Measurements from ENCODE around the gene A4GALT. TPM values are rescaled to one million over a fixed set of nuclear protein-coding genes. Genes with fewer than 3 reads are reported as not detected.

A4GALT gene, protein sequence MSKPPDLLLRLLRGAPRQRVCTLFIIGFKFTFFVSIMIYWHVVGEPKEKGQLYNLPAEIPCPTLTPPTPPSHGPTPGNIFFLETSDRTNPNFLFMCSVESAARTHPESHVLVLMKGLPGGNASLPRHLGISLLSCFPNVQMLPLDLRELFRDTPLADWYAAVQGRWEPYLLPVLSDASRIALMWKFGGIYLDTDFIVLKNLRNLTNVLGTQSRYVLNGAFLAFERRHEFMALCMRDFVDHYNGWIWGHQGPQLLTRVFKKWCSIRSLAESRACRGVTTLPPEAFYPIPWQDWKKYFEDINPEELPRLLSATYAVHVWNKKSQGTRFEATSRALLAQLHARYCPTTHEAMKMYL
- not detected in 2 replicates for total RNA-seq (2014; rRNA removed; shearing (Covaris generic); ENCODE audit: low replicate concordance)

GRCh38 chr22:42720263-42721044, at the start of gene A4GALT:
A4GALT (minus strand) TSS chr22:42720870; CDS start chr22:42693951, 26,919 bp downstream.
- no peaks in the 10 kb centered on the region for H3K27me3 ChIP-seq (ENCODE audit: low read length)
- no peak within 1 kb of the TSS for H2AFZ ChIP-seq (ENCODE audit: low read length)

GRCh38 chr22:42770448-42770726, 49.7 kb upstream of the A4GALT start:
- Histone ChIP-seq H3K36me3 (ENCODE audit: insufficient read depth, low read length) (no peaks in the 10 kb centered on the region), H3K27me3 (ENCODE audit: low read length) (no peaks in the 10 kb centered on the region), H3K9me2 (replicated peaks; ENCODE audit: insufficient read depth, low read length) (no peaks in the 10 kb centered on the region), H3K4me3 (ENCODE audit: low read length) (no peak overlapping the region), H3K79me2 (ENCODE audit: low read length) (no peaks in the 10 kb centered on the region), H3K4me2 (ENCODE audit: low read depth, low read length, poor library complexity, severe bottlenecking) (no peak overlapping the region), H3K9ac (ENCODE audit: low read length) (no peak overlapping the region), H4K20me1 (ENCODE audit: insufficient read depth, low read depth, low read length) (0 out of 2 replicates have a peak, but pooled peaks cover 5% of the 10 kb centered on the region), H3K4me1 (ENCODE audit: low read length) (peaks cover 11% of the 10 kb centered on the region), H3K9me3 (ENCODE audit: low read length) (no peaks in the 10 kb centered on the region), H3K27ac (ENCODE audit: low read length) (no peak overlapping the region), H2AFZ (ENCODE audit: low read length) (no peak overlapping the region)
- peak; percentile 34 for DNase-seq

More at GRCh38 chr22:42720263-42721044, at the start of gene A4GALT:
- H3K9ac ChIP-seq (ENCODE audit: low read length) = no peak within 1 kb of the TSS
- no peaks in the 10 kb centered on the region for H4K20me1 ChIP-seq (ENCODE audit: insufficient read depth, low read depth, low read length)
- no peak within 1 kb of the TSS for H3K4me2 ChIP-seq (ENCODE audit: low read depth, low read length, poor library complexity, severe bottlenecking)
- no peaks in the 10 kb centered on the region for H3K79me2 ChIP-seq (ENCODE audit: low read length)
- peaks cover 23% of the 10 kb centered on the region for H3K4me1 ChIP-seq (ENCODE audit: low read length)
- no peaks in the 10 kb centered on the region for H3K9me3 ChIP-seq (ENCODE audit: low read length)
- H3K9me2 ChIP-seq (replicated peaks; ENCODE audit: insufficient read depth, low read length) = no peaks in the 10 kb centered on the region
- H3K4me3 ChIP-seq (ENCODE audit: low read length) = no peak within 1 kb of the TSS
- H3K27ac ChIP-seq (ENCODE audit: low read length) = no peak within 1 kb of the TSS
- no peak for DNase-seq
- no peaks in the 10 kb centered on the region for H3K36me3 ChIP-seq (ENCODE audit: insufficient read depth, low read length)

DNA sequence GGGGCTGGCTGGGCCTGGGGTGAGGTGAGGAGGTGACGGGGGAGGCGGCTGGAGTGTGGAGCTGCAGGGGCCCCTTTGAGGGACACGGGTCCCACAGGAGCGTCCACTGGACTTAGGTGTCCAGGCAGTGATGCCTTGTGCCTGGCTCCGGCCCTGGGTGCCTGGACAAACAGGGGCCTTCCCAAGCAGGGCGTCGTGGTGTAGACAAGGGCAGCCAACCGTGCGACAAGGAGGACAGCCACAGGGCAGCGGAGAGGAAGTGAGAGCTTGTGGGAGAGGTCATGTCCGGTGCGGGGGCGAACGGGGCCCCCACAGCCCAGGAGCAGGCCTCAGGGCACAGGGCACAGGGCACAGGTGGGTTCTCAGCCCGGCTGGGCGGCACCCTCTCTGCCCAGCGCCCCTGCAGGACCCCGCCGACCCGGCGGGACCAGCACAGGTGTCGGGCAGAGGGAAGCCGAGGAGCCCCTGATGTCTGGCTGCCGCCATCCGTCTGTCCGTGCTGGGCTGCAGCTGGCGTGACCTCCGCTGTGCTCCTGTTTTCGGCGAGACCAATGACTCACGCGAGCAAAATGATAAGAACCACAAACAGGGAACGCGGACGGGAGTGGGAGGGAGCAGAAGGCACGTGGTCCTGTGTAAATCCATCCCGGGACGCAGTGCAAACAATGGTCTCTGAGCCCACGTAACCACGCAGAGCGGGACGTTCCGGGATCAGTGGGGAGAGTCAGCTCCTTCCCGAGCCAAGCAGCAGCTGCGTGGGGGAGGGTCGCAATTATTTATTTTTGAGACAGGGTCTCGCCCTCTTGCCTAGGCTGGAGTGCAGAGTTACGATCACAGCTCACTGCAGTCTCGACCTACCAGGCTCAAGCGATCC, 49.1 kb upstream of the A4GALT start:
- no peak overlapping the region for H3K4me2 ChIP-seq (ENCODE audit: low read depth, low read length, poor library complexity, severe bottlenecking)
- H3K4me3 ChIP-seq (ENCODE audit: low read length) = no peak overlapping the region
- no peak overlapping the region for H3K27ac ChIP-seq (ENCODE audit: low read length)

GRCh38 chr22:42769238-42769573, 48.5 kb upstream of the A4GALT start:
- no peak overlapping the region for H3K27ac ChIP-seq (ENCODE audit: low read length)
- H3K4me1 ChIP-seq (ENCODE audit: low read length) = peaks cover 11% of the 10 kb centered on the region
- 0 out of 2 replicates have a peak, but pooled peaks cover 5% of the 10 kb centered on the region for H4K20me1 ChIP-seq (ENCODE audit: insufficient read depth, low read depth, low read length)
- no peaks in the 10 kb centered on the region for H3K36me3 ChIP-seq (ENCODE audit: insufficient read depth, low read length)
- H3K4me3 ChIP-seq (ENCODE audit: low read length) = no peak overlapping the region
- no peak overlapping the region for H3K4me2 ChIP-seq (ENCODE audit: low read depth, low read length, poor library complexity, severe bottlenecking)
- no peaks in the 10 kb centered on the region for H3K9me3 ChIP-seq (ENCODE audit: low read length)
- no peak overlapping the region for H3K9ac ChIP-seq (ENCODE audit: low read length)
- no peak for DNase-seq
- no peaks in the 10 kb centered on the region for H3K9me2 ChIP-seq (replicated peaks; ENCODE audit: insufficient read depth, low read length)
- H3K27me3 ChIP-seq (ENCODE audit: low read length) = no peaks in the 10 kb centered on the region
- H2AFZ ChIP-seq (ENCODE audit: low read length) = no peak overlapping the region
- H3K79me2 ChIP-seq (ENCODE audit: low read length) = no peaks in the 10 kb centered on the region

More for the DNA sequence above, 49.1 kb upstream of the A4GALT start:
- 0 out of 2 replicates have a peak, but pooled peaks cover 5% of the 10 kb centered on the region for H4K20me1 ChIP-seq (ENCODE audit: insufficient read depth, low read depth, low read length)
- no peak overlapping the region for H2AFZ ChIP-seq (ENCODE audit: low read length)
- peak; percentile 46 for DNase-seq
- no peaks in the 10 kb centered on the region for H3K79me2 ChIP-seq (ENCODE audit: low read length)
- H3K9me3 ChIP-seq (ENCODE audit: low read length) = no peaks in the 10 kb centered on the region
- no peaks in the 10 kb centered on the region for H3K27me3 ChIP-seq (ENCODE audit: low read length)
- no peaks in the 10 kb centered on the region for H3K36me3 ChIP-seq (ENCODE audit: insufficient read depth, low read length)
- no peaks in the 10 kb centered on the region for H3K9me2 ChIP-seq (replicated peaks; ENCODE audit: insufficient read depth, low read length)
- no peak overlapping the region for H3K9ac ChIP-seq (ENCODE audit: low read length)
- peaks cover 11% of the 10 kb centered on the region for H3K4me1 ChIP-seq (ENCODE audit: low read length)

DNA sequence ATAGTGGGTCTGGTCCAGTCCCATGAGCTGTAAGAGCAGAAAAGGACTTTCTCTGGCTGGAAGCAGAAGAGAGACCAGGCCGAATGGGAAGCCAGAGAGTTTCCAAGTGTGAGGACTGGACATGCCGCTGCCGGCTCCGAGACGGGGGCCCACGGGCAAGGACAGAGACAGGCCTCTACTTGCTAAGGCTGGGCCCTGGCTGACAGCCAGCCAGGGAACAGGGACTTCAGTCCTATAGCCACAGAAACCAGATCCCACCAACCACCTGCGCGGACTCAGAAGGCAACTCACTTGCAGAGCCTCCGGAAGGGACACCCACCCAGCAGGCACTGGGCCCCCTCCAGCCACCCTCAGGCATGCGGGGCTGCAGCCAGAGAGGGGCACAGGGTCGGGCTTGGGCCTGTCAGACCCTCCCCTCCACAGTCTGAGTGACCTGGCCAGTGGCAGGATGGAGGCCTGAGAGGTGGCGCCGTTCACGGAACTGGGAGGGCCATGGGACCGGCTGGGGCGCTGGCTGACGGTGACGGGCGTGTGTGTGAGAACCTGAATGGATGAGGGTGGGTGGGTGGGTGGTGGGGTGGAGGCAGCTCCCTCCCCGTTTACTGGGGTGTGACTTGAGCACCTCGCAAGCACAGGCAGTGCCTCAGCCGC, 47.8 kb upstream of the A4GALT start:
- Histone ChIP-seq H3K9ac (ENCODE audit: low read length) (no peak overlapping the region), H3K27me3 (ENCODE audit: low read length) (no peaks in the 10 kb centered on the region), H3K9me3 (ENCODE audit: low read length) (no peaks in the 10 kb centered on the region), H3K79me2 (ENCODE audit: low read length) (no peaks in the 10 kb centered on the region), H3K4me2 (ENCODE audit: low read depth, low read length, poor library complexity, severe bottlenecking) (no peak overlapping the region), H3K36me3 (ENCODE audit: insufficient read depth, low read length) (no peaks in the 10 kb centered on the region), H3K4me1 (ENCODE audit: low read length) (peaks cover 11% of the 10 kb centered on the region), H3K27ac (ENCODE audit: low read length) (no peak overlapping the region), H2AFZ (ENCODE audit: low read length) (no peak overlapping the region), H3K9me2 (replicated peaks; ENCODE audit: insufficient read depth, low read length) (no peaks in the 10 kb centered on the region), H3K4me3 (ENCODE audit: low read length) (no peak overlapping the region), H4K20me1 (ENCODE audit: insufficient read depth, low read depth, low read length) (0 out of 2 replicates have a peak, but pooled peaks cover 5% of the 10 kb centered on the region)
- no peak for DNase-seq

DNA sequence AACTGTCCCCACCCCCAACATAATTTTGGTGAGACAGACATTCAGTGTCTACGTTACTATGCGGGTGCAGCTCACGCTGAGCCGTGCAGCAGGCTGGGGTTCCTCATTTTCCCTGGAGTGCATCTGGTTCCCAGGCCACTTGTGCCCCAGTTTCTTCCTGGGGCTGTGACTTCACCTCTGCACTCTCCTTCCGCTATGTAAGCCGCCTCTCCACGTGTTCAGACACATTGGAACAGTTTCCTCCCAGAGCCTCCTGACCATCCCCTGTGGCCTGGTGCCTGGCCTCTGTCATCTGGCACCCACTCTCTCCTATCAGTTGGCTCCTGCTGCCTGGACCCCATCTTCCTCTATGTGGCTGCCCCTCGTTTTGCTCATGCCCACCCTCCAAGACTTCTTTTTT, 46.2 kb upstream of the A4GALT start:
- Histone ChIP-seq H4K20me1 (ENCODE audit: insufficient read depth, low read depth, low read length) (0 out of 2 replicates have a peak, but pooled peaks cover 5% of the 10 kb centered on the region), H3K27ac (ENCODE audit: low read length) (no peak overlapping the region), H3K36me3 (ENCODE audit: insufficient read depth, low read length) (no peaks in the 10 kb centered on the region), H3K4me1 (ENCODE audit: low read length) (peaks cover 11% of the 10 kb centered on the region), H3K9me3 (ENCODE audit: low read length) (no peaks in the 10 kb centered on the region), H3K4me3 (ENCODE audit: low read length) (no peak overlapping the region), H2AFZ (ENCODE audit: low read length) (no peak overlapping the region), H3K9ac (ENCODE audit: low read length) (no peak overlapping the region), H3K79me2 (ENCODE audit: low read length) (no peaks in the 10 kb centered on the region), H3K27me3 (ENCODE audit: low read length) (no peaks in the 10 kb centered on the region), H3K9me2 (replicated peaks; ENCODE audit: insufficient read depth, low read length) (no peaks in the 10 kb centered on the region), H3K4me2 (ENCODE audit: low read depth, low read length, poor library complexity, severe bottlenecking) (no peak overlapping the region)
- no peak for DNase-seq

DNA sequence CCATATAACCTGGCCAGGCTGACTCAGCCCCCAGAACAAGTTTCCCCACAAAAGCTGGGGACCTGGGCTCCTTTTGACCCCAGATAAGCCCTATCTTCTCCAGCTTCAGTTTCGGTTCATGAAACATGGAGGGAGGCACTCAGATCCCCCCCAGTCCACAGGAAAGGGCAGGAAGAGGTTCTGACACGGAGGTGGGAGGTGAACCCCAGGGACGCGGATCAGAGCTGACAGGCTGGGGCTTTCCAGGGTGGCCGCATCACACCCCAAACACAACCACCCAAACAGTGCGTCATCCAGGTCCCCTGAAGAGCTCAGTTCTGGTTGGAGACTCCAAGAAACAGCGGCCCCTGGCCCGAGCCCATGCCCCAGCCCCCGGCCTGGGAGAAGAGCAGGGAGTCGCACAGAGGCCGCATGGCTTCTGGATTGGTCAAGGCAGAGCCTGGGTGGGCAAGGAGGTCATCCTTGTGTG, 44.3 kb upstream of the A4GALT start:
- H2AFZ ChIP-seq (ENCODE audit: low read length) = no peak overlapping the region

More for the DNA sequence above, 44.3 kb upstream of the A4GALT start:
- H3K79me2 ChIP-seq (ENCODE audit: low read length) = no peaks in the 10 kb centered on the region
- H4K20me1 ChIP-seq (ENCODE audit: insufficient read depth, low read depth, low read length) = 0 out of 2 replicates have a peak, but pooled peaks cover 5% of the 10 kb centered on the region
- H3K27ac ChIP-seq (ENCODE audit: low read length) = no peak overlapping the region
- peaks cover 13% of the 10 kb centered on the region for H3K4me1 ChIP-seq (ENCODE audit: low read length)
- H3K9me2 ChIP-seq (replicated peaks; ENCODE audit: insufficient read depth, low read length) = no peaks in the 10 kb centered on the region
- no peak for DNase-seq
- no peaks in the 10 kb centered on the region for H3K27me3 ChIP-seq (ENCODE audit: low read length)
- no peak overlapping the region for H3K4me3 ChIP-seq (ENCODE audit: low read length)
- no peaks in the 10 kb centered on the region for H3K9me3 ChIP-seq (ENCODE audit: low read length)
- no peak overlapping the region for H3K9ac ChIP-seq (ENCODE audit: low read length)
- H3K4me2 ChIP-seq (ENCODE audit: low read depth, low read length, poor library complexity, severe bottlenecking) = no peak overlapping the region
- H3K36me3 ChIP-seq (ENCODE audit: insufficient read depth, low read length) = no peaks in the 10 kb centered on the region

Measured in Karpas-422 (cell line).